NCI-H82 (cell line): Measurements from ENCODE around the gene ITGA1.

Experiments
- DNase-seq: peaks from one replicate; lab custom pipeline; 2025; lab: John Stamatoyannopoulos, UW

ITGA1 gene

DNA sequence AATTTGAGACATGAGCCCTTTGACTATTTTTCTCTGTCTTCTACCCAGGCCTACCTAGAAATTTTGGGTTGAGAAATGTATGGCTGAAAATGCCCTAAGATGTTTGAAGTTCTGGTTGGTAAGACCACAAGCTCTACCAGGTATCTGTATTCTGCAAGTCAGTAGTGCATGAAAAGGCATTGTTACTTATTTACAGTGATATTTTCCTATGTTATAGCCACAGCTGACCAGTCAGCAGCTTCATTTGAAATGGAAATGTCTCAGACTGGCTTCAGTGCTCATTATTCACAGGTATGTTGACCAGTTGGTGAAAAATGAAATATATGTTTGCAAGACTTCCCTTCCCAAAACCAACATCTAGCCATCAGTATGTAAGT is 109.5 kb downstream of the ITGA1 start:
- DNase-seq: no peak

DNA sequence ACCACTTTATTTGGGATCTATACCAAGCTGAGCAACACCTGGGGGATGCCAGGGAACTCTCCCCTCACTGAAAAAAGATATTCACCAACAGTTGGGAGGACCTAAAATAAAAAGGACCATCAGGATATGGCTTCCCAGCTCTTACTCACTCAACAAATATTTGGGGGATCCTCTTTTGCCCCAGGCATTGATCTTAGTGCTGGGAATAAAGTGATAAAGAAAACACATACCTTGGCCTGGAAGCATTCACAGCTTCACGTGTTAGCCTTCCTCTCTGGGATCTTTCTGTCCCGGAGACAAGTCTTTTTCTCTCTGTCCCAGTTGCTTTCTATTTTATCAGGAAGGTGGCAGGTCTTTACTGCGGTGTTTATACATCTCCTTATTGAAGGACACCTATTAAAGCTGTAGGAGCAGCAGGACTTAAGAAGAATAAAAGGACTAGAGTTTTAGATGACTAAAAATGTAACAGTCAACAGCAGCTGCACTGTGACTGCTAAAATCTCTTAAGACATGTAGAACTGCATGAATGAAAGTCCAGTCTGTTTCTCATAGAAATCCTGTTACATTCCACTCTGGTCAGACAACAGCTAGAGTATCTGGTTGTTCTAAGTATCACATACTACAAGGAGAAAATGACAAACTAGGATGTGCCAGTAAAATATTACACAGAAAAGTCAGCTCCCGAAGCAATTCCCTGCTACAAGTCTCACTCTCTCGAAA is 111.4 kb downstream of the ITGA1 start:
- DNase-seq: no peak

DNA sequence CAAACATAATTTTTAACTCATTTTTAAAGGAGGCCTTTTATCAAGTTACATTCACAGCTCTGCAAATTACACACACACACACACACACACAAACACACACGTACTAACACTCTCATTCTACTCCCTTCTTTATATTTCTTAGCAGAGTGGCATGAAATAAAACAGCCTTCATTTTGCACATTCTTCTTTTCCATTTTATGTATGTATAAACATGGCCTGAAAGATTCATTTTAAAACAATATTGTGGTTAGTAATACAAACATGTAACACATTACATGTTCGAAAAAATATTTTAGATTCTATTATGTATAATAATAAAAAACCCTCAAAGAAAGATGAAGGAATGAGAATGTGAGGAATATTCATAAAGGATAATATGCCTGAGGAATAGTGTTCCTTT is 115.4 kb downstream of the ITGA1 start:
- no peak for DNase-seq

DNA sequence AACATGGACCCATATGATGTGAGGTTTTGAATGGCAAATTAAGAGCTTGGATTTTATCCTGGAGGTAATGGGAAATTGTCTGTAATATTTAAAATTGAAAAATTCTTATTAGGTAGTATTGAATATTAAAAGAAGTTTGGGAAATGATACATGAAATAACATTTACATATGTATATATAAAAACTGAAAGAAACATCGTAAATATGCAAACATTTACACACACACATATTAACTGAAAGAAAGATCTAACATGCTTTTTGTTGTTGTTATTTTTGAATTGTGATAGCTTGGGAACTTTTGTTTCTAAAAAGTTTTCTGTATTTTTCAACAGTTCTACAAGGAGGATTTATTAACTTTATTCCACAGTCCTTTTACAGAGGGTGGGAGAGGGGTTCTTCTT is 118.6 kb downstream of the ITGA1 start:
- no peak for DNase-seq

DNA sequence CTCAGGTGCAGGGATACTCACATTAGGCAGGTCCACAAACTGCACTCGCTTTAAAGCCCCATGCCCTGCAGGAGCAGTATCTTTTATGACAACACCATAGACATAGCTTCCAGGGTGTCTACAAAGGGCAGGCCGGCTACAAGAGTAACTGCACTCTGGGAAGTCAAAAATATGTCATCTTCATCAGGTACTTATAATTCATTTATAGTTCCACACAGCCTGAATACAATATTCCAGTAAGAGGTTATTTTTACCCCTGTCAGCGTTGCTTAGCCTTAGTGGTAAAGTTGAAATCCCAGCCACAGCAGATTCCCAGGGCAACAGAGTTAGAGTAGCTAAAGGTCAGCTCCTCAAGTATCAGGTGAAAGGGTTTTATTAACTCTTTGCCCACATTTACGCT is 119.1 kb downstream of the ITGA1 start:
- no peak for DNase-seq

DNA sequence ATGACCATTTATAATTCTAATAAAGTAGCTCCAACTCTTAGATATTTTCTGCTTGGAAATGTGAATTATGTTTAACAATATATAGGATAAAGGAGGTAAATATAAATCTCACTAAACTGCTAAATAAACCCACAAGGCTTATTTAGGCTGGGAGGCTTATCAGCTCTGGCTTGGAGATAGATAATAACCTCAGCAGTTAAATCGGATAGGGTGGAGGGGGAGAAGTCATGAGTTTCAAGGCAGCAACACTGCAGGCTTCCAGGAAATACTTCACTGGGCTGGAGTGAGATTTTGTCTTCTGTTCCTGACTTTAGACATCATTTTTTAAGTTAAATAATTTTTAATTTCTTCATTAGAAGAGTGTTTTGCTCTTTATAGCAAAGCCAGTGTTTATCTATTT is 121.5 kb downstream of the ITGA1 start:
- peak; percentile 49 for DNase-seq

DNA sequence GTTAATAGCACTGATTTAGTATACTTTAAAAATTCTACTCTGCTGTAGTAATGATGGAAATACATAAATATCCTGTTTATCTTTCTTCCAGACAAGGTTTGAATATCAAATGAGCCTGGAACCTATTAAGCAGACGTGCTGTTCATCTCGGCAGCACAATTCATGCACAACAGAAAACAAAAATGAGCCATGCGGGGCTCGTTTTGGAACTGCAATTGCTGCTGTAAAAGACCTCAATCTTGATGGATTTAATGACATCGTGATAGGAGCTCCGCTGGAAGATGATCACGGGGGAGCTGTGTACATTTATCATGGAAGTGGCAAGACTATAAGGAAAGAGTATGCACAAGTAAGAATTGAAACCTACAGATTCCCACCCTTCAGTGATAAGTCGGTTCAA is 122.4 kb downstream of the ITGA1 start:
- DNase-seq: no peak

DNA sequence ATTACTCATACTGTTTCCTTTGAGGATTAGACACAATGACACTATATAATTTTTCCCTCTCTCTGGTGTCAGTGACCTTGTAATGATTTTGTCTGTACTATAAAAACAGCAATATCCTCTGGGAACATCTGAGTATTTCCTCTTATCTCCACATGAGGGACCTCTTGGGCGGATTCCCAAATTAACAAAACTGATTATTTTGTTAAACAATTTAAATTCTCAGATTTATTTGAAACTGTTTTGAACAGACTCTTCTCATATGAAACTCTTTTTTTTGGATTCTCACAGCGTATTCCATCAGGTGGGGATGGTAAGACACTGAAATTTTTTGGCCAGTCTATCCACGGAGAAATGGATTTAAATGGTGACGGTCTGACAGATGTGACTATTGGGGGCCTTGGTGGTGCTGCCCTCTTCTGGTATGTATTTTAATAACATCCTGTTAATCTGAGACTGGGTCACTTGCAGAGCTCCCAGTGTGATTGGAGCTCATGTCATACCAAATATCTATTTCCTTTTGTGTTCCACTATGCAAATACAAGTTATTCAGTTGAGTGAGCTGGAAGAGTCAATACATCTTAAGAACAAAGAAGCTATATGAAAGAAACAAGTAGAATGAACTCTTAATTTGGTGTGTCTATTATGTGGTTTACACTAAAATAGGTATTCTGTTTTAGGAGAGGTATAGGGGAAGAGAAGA is 127.6 kb downstream of the ITGA1 start:
- peak; percentile 70 for DNase-seq

DNA sequence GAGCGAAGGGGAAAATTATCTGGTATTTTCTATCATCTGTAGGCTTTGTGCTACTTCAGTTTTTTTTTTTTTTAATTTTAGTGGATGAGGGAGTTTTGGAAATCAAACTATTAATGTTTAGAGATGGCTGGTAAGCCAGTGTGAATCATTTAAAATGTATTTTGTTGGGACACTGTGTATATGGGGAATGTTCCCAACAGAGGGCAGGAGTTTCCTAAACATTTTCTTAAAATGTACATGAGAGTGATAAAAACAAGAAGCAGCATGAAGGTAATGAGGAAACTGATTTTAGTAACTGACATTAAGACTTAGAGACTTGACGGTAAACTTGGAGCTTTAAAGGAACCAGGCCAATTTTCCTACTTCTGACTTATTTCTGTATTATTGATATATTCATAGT is 133.2 kb downstream of the ITGA1 start:
- DNase-seq: no peak

DNA sequence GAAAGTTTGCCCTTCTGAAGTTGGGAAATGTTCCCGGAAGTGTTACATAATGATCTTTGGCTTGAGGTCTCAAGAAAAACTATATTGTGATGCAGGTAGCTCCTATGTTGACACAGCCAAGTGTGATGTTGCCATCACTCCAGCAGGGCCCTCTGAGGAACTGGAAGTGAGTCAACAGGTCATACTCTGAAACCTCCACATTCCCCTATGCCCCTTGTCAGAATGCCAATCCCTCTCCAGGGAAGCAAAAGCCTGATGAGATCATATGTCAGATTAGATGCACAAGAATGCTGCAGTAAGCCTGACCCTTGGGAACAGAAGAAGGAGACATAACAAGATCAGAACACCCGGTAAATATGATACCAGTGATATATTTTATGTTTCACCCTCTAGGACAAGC is 134.7 kb downstream of the ITGA1 start:
- DNase-seq: peak; percentile 47

DNA sequence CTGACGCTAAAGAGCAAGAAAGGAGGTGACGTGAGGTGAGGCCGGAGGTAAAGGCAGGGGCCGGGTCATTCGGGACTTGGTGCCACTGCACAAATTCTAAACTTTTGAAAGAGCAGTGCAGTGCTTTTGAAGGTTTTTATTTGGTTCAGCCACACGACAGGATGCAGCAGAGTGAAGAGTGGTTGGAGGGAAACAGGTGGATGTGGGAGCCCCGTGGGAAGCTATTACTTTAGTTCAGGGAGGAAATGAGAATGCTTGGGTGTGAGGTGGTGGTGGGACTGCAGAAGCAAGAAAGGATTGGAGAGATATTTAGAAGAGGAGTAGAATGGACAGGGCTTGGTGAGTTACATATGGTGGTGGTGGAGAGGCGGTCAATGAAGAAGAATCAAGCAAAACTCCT is 136.7 kb downstream of the ITGA1 start:
- no peak for DNase-seq

DNA sequence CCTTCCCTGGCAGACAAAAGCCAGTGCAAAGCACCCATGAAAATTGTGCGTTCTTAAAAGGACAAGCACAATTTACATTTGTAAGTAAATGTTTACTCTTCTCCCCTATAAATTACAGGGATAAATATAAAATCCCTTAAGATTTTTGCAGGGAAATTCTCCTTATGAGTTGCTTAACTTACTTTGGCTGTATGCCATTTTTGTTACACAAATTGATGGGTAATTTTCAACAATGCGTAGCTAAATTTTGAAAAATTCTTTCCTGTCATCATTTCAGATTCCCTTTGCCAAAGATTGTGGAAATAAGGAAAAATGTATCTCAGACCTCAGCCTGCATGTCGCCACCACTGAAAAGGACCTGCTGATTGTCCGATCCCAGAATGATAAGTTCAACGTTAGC is 137.3 kb downstream of the ITGA1 start:
- DNase-seq: no peak

DNA sequence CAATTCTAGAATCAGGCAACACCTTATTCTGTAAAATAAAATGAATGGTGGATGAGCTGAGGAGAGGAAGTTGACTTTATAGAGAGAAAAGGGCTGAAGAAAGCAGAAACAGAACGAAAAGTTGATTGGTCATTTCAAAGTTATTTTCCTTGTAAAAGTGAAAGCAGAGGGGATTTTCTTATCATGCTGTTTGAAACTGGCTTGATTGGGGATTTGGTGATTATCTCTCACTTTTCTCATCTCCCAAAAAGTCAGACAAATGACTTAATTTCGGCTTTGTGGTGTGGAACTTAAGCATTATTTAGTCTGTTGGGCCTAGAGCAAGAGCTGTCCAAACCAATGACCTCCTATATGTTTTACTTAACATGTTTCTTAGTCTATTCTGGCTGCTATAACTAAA is 141.0 kb downstream of the ITGA1 start:
- DNase-seq: no peak

DNA sequence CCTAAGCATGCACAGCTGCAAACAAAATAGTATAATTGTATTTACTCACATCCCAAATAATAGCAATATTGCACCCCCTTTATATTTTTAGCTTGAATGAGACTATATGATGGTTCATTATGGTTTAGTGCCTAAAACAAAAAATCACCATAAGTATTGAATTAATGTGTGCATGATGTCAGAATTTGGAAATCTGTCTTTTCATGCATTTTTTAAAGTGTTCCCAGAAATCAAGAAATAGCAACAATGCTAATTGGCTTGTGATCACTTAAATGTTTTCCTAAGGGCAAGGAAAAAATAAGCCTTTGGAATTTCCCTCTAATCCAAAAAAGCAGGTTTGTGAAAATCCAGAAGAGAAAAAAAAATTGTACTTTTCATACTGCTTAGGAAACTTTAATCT is 150.5 kb downstream of the ITGA1 start:
- DNase-seq: no peak

DNA sequence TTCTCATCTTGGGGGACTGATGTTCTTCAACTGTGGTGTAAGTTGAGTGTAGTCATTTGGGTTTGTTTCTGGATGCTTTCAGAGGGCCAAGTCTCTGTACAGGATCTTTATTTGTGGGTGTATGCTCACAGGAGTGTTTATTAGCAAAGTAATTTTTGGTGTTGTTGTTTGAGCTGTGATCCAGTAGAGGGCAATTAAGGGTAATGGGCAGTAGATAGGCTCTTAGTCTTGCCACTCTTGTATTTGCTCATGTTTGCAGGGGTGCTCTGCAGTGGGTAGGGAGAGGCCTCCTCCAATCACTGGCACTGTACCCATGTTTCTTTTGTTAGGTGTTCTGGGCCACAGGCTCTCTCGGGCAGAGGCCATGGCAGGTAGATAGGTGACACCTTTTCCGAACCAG is 155.6 kb downstream of the ITGA1 start:
- DNase-seq: no peak

DNA sequence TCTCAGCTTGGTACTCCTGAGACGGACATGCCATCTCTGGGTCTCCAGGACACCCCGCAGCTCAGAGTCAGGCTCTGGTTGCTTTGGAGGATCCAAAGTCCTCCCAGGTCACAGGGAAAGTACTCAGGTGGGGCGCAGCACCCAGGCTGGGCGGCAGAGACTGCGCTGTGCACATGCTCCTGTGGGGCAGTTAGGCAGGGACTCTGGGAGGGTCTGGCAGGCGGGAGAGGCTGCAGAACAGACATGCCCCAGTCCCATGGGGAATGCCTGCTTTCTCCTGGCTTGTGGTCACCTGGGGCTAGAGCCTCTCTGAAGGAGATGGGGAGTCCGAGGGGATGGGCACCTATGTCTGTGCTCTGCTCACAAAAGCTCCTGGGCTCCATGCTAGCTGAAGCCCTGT is 156.1 kb downstream of the ITGA1 start:
- DNase-seq: no peak

DNA sequence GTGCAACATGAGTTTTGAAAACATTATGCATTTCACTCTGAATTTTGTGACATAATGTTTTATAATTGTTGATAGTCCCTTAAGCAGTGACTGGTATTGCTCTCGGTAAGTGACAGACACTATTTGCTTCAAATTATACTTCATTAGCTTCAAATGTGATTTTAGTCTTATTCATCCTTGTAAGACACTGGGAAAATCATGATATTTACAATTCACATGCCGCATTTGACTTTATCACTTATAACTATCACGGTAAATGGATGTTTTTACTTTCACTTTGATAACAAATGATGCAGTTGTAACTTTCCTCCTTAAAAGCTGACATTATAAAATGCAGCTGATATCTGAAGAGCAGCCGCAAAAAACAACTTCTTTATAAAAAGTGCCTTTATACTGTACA is 157.3 kb downstream of the ITGA1 start:
- no peak for DNase-seq

DNA sequence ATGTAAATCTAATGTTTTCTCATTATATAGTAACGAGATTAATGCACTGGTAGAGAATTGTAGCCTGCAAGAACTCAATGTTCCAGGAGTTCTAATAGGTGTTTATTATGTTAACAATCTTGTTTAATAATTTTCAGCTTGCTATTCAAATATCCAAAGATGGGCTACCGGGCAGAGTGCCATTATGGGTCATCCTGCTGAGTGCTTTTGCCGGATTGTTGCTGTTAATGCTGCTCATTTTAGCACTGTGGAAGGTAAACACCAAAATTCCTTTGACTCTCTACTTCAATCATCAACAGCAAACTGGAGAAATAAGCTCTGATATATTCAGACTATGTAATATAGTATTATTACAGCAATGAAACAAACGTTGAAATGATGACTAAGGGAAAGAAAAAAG is 159.5 kb downstream of the ITGA1 start:
- no peak for DNase-seq

DNA sequence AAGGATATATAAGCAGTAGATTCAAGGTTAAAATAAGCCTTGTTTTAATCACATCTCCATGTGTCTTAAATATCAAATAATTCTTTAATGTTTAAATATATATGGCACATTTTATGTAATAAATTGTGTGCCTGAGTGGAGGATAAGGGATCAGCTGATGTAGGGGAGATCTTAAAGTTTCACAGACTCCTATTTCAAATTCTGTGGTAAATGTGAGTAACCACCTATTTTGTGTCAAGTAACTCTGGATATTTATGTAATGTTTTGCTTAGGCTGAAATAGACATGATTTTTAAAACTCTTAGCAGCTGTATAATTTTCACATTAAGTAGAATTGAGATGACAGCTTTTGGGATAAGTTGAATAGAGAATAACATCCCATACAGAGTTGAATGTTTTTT is 160.1 kb downstream of the ITGA1 start:
- DNase-seq: no peak

DNA sequence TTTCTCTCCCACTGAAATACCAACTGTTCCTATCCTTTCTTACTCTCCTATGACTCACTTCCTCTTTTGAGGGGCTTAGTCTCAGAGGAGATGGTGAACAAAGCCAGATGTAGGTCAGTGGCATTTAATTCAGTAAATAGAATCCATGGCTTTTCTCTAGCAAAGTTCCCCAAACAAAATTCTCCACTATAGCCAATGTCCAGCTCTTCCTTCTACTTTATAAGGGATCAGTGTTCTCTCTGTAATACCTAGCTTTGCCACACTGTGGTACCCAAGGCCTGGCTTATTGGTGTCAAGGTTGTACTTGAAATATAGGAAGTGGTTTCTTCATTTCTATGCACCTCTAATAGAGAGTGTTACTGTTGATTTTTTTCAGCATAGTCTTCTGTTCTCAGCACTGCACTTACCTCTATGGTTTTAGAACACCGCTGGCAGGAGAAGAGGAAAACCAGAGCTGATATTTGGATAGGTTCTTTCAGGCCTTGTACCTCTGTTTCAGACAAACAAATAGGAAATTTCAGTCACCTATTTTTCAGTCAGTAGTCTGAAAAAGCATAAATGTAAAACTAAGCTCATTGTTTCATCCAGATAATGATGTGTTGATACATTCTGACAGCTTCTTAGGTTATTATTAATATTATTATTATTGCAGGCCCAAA is 160.8 kb downstream of the ITGA1 start:
- DNase-seq: peak; percentile 64

DNA sequence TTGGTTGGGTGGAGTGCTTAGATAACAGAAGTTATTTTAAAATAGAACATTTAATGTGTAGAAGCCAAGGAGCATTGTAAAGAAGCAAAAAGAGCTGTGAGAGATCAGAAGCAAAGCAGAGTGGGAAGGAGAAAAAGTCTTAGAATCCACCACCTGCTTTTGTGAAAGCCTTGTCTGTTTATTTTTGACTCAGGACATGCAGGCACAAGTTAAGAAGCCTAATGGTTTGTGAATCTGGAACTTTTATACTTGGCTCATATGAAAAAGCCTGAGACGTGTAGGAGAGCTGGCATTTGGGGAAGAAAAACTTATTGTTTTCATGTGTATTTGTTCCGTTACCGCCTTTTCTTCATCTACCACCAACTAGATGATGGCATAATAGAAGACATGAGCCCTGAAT is 163.0 kb downstream of the ITGA1 start:
- no peak for DNase-seq

DNA sequence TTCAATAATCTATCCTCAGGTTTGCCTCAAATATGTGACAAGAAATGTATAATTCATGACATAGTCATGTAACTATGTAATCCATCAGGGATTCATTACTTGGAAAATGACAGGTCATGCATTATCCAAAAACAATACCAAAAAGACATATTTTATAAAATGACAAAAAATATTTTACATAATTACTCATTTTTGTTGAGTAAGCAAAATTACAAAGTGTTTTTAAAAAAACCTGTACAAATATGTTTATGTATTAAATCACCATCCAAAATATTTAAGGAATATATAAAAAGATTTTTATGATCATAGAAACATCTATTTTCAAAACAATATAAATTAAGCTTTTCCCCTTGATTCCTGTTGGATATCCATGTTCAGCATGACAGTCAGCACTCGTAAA is 164.8 kb downstream of the ITGA1 start:
- DNase-seq: no peak

DNA sequence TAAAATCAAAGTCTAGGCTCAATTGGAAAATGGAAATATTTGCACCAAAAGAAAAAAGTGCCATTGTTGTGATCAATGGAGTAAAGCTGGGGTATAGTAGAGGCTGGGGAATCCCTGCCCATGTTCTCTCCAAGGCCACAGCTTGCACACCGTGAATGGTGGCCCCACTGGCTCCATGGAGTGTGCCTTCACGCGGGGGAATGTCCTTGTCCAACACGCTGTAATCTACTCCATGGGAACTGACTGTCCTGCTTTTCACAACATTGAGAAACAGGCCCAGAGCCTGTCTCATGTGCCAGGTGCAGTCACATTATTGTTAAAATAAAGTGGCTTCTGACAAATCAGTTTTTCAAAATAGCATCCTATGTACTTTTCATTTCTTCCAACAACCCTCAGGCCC is 168.3 kb downstream of the ITGA1 start:
- no peak for DNase-seq
